Transverse colon (tissue), 4 donors: ENCODE results near the gene ANKFN1. TPM values are rescaled to one million over a fixed set of nuclear protein-coding genes. Genes with fewer than 3 reads are reported as not detected.

Experiments
- DNase-seq: peaks from one replicate; pipeline ENCODE4 v3.0.0-alpha.2; 2019
- H3K27ac ChIP-seq, 4 donors: fragments of 200-600 bp; sonication (generic); 2 replicates each; pipeline ENCODE4 v1.5.1; 2016 to 2018; ENCODE audit warnings: inconsistent platforms in 4 of 4
- H3K27me3 ChIP-seq: fragments of 200-600 bp; sonication (generic); 2 replicates; pipeline ENCODE4 v1.5.1; 2017; ENCODE audit warnings: inconsistent platforms
- H3K36me3 ChIP-seq, 4 donors: fragments of 200-600 bp; sonication (generic); 2 replicates each; pipeline ENCODE4 v1.5.1; 2017 to 2019; ENCODE audit warnings: inconsistent platforms in 4 of 4
- H3K4me1 ChIP-seq, 4 donors: fragments of 200-600 bp; sonication (generic); 2 replicates each; pipeline ENCODE4 v1.5.1; 2017 to 2020; ENCODE audit warnings: inconsistent platforms in 4 of 4
- H3K4me3 ChIP-seq, 4 donors: fragments of 200-600 bp; sonication (generic); 1 replicate in 1 of 4; 2 replicates in 3 of 4; pipeline versions ENCODE4 v1.5.1 to v1.6.1; 2017 to 2019; ENCODE audit warnings: inconsistent platforms in 4 of 4
- H3K9me3 ChIP-seq, 2 donors: fragments of 200-600 bp; sonication (generic); 2 replicates each; pipeline ENCODE4 v1.5.1; 2017 to 2019; ENCODE audit warnings: inconsistent platforms in 2 of 2
- EP300 ChIP-seq: sonication (generic); formaldehyde crosslinking; IDR thresholded peaks from one replicate; pipeline ENCODE4 v1.6.1; 2017; ENCODE audit warnings: antibody characterized with exemption, low read depth
- POLR2A ChIP-seq: fragments of 450-650 bp; IDR thresholded peaks from one replicate; pipeline ENCODE4 v1.6.1; 2016; ENCODE audit warnings: antibody characterized with exemption, mild to moderate bottlenecking, moderate library complexity
- POLR2AphosphoS5 ChIP-seq, 3 donors: sonication (generic); formaldehyde crosslinking; IDR thresholded peaks; one replicate each; pipeline ENCODE4 v1.6.1; 2016; ENCODE audit warnings: antibody characterized with exemption in 3 of 3
- WGBS, 2 donors: methylation state at CpG; one replicate each; pipeline ENCODE4 v1.1.5; 2018; ENCODE audit warnings: low coverage in 1 of 2; 5-methylcytosine and 5-hydroxymethylcytosine counted together
- in situ Hi-C, 4 donors: fragments of 200-750 bp; cut with MboI; loops; one replicate each; pipeline versions ENCODE4 v1.15.0 to v1.15.1; 2017; ENCODE audit warnings: low sequenced_read_pairs in 3 of 4, low pct_ligation_motif_present in 1 of 4, low pct_unique_long_range_greater_than_20kb in 1 of 4
- intact Hi-C: fragments of 100-400 bp; cut with DNase I; formaldehyde crosslinking; loops from one replicate; pipeline ENCODE4 v1.15.1; 2023; ENCODE audit warnings: low total_unique reads
- total RNA-seq, 4 donors: library from RNA; depleted of rRNA; stranded (reverse); fragments of >200 nt; gene quantifications; one replicate each; pipeline ENCODE4 v1.1.0, GENCODE V29; 2016
- TF ChIP-seq, protein P1 (sequence below), 5 experiments: fragments of 200-600 bp in 3 of 5; fragments of 450-650 bp in 2 of 5; sonication (generic) in 3 of 5; IDR thresholded peaks; 1 replicate in 2 of 5; 2 replicates in 3 of 5; pipeline ENCODE4 v1.5.1; 2016 to 2017; ENCODE audit warnings: antibody characterized with exemption in 5 of 5, inconsistent platforms in 3 of 5, mild to moderate bottlenecking in 2 of 5, moderate library complexity in 1 of 5

Gene ANKFN1
- total RNA-seq, 4 donors from 2014 or later = 1.2 TPM; not detected in 3

GRCh38 chr17:56157845-56158244 lies 4.6 kb downstream of the ANKFN1 start:
- H3K27ac ChIP-seq = no peak overlapping the region
- no peaks in the 10 kb centered on the region for H3K27me3 ChIP-seq
- H3K9me3 ChIP-seq = no peaks in the 10 kb centered on the region
- 90% methylated on average over 4 of the region's 4 CpGs; no CpG with 5 or more reads in 1 of the 2 donors for WGBS, 2 donors
- DNase-seq = no peak
- H3K36me3 ChIP-seq = no peaks in the 10 kb centered on the region
- intact Hi-C loops (no loop called here), in situ Hi-C loops (no loop called here)
- no peak overlapping the region for H3K4me3 ChIP-seq
- no peaks in the 10 kb centered on the region for H3K4me1 ChIP-seq
- no peak for TF ChIP-seq EP300
- no peak for TF ChIP-seq POLR2AphosphoS5 (IDR thresholded peaks at IDR 0.05)
- TF ChIP-seq, protein P1, sequence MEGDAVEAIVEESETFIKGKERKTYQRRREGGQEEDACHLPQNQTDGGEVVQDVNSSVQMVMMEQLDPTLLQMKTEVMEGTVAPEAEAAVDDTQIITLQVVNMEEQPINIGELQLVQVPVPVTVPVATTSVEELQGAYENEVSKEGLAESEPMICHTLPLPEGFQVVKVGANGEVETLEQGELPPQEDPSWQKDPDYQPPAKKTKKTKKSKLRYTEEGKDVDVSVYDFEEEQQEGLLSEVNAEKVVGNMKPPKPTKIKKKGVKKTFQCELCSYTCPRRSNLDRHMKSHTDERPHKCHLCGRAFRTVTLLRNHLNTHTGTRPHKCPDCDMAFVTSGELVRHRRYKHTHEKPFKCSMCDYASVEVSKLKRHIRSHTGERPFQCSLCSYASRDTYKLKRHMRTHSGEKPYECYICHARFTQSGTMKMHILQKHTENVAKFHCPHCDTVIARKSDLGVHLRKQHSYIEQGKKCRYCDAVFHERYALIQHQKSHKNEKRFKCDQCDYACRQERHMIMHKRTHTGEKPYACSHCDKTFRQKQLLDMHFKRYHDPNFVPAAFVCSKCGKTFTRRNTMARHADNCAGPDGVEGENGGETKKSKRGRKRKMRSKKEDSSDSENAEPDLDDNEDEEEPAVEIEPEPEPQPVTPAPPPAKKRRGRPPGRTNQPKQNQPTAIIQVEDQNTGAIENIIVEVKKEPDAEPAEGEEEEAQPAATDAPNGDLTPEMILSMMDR (IDR thresholded peaks at IDR 0.05) = no peak
- TF ChIP-seq POLR2A = no peak

DNA sequence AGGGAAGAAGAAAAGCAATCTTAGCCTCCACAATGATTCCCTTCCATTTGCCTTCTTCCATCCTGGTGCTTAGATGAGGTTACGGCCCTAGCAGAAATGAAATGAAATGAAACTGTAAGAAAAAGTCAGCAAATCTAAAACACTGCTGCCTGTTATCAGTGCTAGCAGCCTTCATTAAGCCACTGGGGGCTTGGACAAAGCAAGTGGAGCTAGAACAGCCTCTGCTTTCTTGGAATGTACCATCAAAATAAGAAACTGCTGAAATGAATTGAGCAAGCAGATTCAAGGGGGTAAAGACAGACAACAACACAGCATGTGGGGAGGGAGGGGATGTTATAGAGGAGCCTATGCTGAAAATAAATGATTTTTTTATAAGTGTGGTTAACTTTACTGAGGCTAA lies 5.1 kb downstream of the ANKFN1 start:
- no peaks in the 10 kb centered on the region for H3K4me1 ChIP-seq
- no peak overlapping the region for H3K4me3 ChIP-seq
- no peak for DNase-seq
- in situ Hi-C loops (no loop called here), intact Hi-C loops (no loop called here)
- no peaks in the 10 kb centered on the region for H3K27me3 ChIP-seq
- WGBS, 2 donors = 41 to 71% methylated on average over 1 of the region's 1 CpG
- no peaks in the 10 kb centered on the region for H3K9me3 ChIP-seq
- no peaks in the 10 kb centered on the region for H3K36me3 ChIP-seq
- H3K27ac ChIP-seq = no peak overlapping the region
- TF ChIP-seq EP300 = no peak
- TF ChIP-seq, protein P1 (IDR thresholded peaks at IDR 0.05) = no peak
- no peak for TF ChIP-seq POLR2AphosphoS5 (IDR thresholded peaks at IDR 0.05)
- no peak for TF ChIP-seq POLR2A

GRCh38 chr17:56158915-56159825 lies 5.9 kb downstream of the ANKFN1 start:
- no peaks in the 10 kb centered on the region for H3K9me3 ChIP-seq
- H3K27ac ChIP-seq = no peak overlapping the region
- no peaks in the 10 kb centered on the region for H3K27me3 ChIP-seq
- intact Hi-C loops = no loop called here
- TF ChIP-seq POLR2A (no peak), EP300 (no peak), POLR2AphosphoS5 (IDR thresholded peaks at IDR 0.05) (no peak)
- TF ChIP-seq, protein P1 (IDR thresholded peaks at IDR 0.05) = no peak
- no peaks in the 10 kb centered on the region for H3K36me3 ChIP-seq
- H3K4me3 ChIP-seq = no peak overlapping the region
- in situ Hi-C loops = no loop called here
- H3K4me1 ChIP-seq = no peaks in the 10 kb centered on the region
- 58 to 62% methylated on average over 4 of the region's 4 CpGs for WGBS, 2 donors
- DNase-seq = no peak

- TF ChIP-seq, protein P1 (IDR thresholded peaks at IDR 0.05) = no peak
- TF ChIP-seq POLR2AphosphoS5 (IDR thresholded peaks at IDR 0.05) (no peak), EP300 (no peak)
- no peak overlapping the region for H3K27ac ChIP-seq
- DNase-seq = no peak
- no peaks in the 10 kb centered on the region for H3K4me1 ChIP-seq
- H3K4me3 ChIP-seq = no peak overlapping the region
- H3K27me3 ChIP-seq = no peaks in the 10 kb centered on the region
- intact Hi-C loops (no loop called here), in situ Hi-C loops (no loop called here)
- WGBS, 2 donors = 52 to 63% methylated on average over 1 of the region's 1 CpG
- H3K9me3 ChIP-seq = no peaks in the 10 kb centered on the region
- no peaks in the 10 kb centered on the region for H3K36me3 ChIP-seq
Observed at GRCh38 chr17:56159826-56160380, 6.6 kb downstream of the ANKFN1 start.
